Measurements from ENCODE around the gene SUCLG2.

Gene SUCLG2, protein sequence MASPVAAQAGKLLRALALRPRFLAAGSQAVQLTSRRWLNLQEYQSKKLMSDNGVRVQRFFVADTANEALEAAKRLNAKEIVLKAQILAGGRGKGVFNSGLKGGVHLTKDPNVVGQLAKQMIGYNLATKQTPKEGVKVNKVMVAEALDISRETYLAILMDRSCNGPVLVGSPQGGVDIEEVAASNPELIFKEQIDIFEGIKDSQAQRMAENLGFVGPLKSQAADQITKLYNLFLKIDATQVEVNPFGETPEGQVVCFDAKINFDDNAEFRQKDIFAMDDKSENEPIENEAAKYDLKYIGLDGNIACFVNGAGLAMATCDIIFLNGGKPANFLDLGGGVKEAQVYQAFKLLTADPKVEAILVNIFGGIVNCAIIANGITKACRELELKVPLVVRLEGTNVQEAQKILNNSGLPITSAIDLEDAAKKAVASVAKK

GRCh38 chr3:67654099-67654843 is at the start of gene SUCLG2:
Gene SUCLG2, minus strand, starts transcription at chr3:67654612. Its CDS starts 26 bp downstream, at chr3:67654586.
- DNase-seq (ENCODE audit: low spot score), result peak; percentile 87

DNA sequence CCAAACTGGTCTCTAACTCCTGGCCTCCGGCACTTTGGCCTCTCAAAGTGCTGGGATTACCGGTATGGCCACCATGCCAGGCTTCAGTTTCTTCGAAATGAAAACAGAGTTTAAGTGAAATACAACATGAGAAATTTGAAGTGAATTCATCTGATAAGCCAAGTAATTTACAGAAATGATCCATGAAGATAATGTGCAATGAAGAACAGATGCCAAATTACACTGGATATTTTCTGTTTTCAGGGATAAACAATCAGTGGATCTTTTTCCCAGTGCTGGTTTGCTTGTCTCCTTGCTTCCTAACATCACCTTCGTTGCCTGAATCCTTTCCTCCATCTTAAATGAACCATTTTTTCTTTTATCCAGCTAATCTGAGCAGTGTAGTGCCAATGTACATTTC is 46.2 kb upstream of the SUCLG2 start:
- no peak for DNase-seq (ENCODE audit: low spot score)

- DNase-seq (ENCODE audit: low spot score), result no peak
These were observed 45.5 kb upstream of the SUCLG2 start for GRCh38 chr3:67699882-67700281.

DNA sequence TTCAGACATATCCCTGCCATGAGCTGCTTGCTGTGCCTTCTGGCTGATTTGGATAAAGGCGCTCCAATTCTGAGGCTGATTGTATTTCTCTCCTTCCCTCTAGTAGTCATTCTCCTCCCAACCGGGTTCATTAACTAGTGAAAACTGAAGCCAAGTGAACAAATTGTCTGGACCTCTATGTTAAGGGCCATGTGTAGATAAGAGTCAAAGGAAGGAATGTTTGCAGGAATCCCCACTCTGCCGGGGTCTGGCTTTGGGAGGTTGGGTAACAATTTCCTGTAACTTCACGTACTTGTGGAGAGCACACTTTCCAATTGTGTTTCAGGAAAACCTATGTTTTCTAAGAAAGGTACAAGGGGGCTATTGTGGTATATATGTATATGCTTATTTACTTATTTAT is 38.2 kb upstream of the SUCLG2 start:
- DNase-seq (ENCODE audit: low spot score), result no peak

DNA sequence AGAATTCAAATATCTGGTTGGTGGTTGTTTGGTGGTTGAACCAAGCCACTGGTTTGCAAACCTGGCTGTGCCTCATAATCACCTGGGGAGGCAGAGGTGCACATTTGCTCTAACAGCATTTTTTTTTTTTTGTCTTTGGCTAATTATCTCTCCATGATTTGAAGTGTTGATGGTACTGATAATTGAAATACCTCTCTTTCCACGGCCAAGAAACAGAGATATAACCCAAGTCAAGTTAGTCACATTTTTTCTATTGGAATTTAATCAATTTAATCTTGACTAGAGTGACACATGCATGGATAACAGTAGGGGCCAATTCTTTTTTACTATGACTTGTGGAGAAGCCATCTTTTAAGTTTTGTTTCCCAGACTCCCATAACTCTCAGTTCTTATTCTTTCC is 37.5 kb upstream of the SUCLG2 start:
- DNase-seq (ENCODE audit: low spot score), result no peak

- DNase-seq (ENCODE audit: low spot score), result no peak
These were observed 36.8 kb upstream of the SUCLG2 start for GRCh38 chr3:67691207-67691606.

GRCh38 chr3:67689806-67690205 is 35.4 kb upstream of the SUCLG2 start:
- DNase-seq (ENCODE audit: low spot score), result no peak

- DNase-seq (ENCODE audit: low spot score), result no peak
These were observed 33.8 kb upstream of the SUCLG2 start for GRCh38 chr3:67688231-67688630.

DNA sequence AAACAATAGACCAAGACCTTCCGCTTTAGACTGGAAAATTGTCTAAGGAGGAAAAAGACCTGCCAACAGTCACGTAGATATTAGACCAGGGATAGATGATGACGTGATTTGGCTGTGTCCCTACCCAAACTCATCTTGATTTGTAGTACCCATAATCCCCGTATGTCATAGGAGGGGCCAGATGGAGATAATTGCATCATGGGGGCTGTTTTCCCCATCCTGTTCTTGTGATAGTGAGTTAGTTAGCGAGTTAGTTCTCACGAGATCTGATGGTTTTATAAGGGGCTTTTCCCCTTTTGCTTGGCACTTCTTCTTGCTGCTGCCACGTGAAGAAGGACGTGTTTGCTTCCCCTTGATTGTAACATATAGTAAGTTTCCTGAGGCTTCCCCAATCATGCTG is 31.7 kb upstream of the SUCLG2 start:
- DNase-seq (ENCODE audit: low spot score), result no peak

- DNase-seq (ENCODE audit: low spot score), result no peak
These were observed 31.1 kb upstream of the SUCLG2 start for GRCh38 chr3:67685499-67685898.

GRCh38 chr3:67684211-67684610 is 29.8 kb upstream of the SUCLG2 start:
- DNase-seq (ENCODE audit: low spot score), result no peak

DNA sequence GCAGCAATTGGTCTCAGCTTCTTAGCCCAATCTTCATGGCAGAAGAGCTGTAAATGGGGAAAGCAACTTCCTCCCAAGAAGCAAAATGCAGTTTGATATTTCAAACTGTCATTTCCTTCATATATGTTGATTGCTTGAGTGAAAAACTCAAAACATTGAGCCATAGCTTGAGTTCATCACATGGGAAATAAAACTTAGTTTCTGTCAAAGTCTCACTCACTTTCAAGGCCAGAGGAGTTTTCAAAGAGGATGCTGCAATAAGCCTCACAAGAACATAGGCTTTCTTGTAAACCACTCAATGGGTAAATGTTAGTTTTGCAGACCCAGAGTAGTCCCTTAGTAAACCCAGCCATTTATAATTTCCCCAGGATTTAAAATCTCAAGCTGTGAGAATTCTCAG is 29.1 kb upstream of the SUCLG2 start:
- DNase-seq (ENCODE audit: low spot score), result no peak

DNA sequence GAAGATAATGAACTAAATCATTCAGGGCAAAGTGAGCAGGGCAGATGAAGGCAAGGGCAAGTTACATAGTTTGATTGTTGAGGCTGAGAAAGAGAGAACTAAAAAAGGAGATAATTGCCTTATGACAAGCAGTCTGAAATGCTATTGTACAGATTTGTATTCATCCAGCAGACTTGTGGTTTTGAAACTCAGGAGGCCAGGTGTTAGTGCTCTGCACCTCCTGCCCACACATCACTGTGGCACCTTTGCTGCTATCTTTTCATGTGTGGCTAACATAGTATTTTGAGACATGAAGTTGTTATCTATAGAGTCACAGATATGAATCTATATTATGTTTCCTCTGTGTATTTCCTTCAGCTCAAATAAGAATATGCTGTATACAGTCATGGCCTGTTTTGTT is 24.3 kb upstream of the SUCLG2 start:
- DNase-seq (ENCODE audit: low spot score), result no peak

GRCh38 chr3:67674055-67674454 is 19.6 kb upstream of the SUCLG2 start:
- no peak for DNase-seq (ENCODE audit: low spot score)

DNA sequence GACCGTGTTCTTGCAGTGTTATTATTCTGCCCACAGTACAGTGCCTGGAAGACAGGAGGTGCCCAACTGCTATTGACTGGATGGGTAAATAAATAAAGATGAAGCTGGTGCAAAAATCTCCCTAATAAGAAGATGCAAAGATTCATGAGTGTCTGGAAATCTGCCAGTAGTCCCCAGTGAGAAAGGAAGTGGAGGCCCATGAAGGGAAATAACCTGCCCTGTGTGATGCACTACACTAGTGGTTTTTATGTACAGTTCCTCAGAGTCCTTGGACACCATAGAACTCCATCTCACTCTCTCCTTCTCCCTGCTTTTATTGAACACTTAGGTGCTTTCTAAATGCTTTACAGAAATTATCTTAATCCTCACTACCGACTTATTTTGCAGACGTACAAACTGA is 8.3 kb upstream of the SUCLG2 start:
- no peak for DNase-seq (ENCODE audit: low spot score)

DNA sequence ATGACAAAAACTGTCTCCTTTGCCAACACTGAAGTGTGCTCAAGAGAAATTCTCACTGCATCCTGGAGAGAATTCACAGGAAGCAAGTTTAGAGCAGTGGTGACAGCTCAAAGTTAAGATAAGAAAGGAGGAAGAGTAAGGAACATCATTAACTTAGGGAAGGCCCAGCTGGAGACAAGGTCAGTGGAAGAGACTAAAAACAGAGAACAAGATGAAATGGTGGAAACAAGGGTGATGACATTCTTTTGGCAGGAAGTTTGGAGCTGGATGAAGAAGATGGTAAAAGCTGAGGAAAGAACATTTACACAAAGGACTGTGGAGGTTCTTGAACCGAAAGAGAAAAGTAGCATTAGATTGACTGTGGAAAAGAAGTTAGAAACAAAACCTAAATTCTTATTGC is 6.7 kb upstream of the SUCLG2 start:
- no peak for DNase-seq (ENCODE audit: low spot score)

DNA sequence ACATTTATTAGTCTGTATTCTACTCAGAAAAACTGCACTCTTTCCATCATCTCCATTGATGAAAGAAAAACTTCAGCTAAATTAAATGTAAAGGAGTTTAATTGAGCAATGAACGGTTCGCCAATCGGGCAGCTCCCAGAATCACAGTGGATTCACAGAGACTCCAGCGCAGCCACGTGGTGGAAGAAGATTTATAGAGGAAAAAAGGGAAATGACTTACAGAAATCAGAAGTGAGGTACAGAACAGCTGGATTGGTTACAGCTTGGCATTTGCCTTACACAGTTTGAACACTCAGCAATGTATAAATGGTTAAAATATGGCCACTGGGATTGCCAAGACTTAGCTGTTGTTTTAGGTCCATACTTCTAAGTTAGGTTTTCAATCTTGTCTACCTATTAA is 2.8 kb upstream of the SUCLG2 start:
- no peak for DNase-seq (ENCODE audit: low spot score)

DNA sequence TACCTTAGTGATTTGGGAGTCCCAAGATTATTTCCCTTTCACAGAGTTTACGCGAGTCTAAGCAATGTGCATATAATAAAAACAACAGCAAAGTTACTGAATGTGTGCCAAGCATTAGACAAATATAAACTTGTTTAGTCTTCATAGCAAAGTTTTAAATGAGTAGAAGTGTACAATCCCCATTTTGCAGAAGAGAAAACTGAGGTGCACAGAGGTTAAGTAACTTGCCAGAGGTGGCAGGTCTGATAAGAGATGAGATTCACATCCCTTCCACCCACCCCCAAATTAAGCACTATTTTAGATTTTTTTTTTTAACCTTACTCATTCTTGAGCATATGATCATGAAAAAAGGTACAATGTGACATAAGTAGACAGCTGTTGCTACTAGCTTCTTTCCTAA is 2.2 kb upstream of the SUCLG2 start:
- no peak for DNase-seq (ENCODE audit: low spot score)

DNA sequence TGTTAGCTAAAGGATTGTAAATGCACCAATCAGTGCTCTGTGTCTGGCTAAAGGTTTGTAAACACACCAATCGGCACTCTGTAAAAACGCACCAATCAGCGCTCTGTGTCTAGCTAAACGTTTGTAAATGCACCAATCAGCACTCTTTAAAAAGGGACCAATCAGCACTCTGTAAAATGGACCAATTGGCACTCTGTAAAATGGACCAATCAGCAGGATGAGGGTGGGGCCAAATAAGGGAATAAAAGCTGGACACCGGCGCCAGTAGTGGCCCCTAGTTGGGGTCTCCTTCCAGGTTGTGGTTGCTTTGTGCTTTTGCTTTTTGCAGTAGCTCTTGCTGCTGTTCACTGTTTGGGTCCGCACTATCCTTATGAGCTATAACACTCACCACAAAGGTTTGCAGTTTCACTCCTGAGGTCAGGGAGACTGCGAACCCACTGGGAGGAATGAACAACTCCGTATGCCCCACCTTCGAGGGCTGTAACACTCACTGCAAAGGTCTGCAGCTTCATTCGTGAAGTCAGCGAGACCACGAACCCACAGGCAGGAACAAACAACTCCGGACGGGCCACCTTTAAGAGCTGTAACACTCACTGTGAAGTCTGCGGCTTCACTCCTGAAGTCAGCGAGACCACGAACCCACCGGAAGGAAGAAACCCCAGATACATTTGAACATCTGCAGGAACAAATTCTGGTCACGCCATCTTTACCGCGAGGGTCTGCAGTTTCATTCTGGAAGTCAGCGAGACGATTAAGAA is 1.1 kb upstream of the SUCLG2 start:
- no peak for DNase-seq (ENCODE audit: low spot score)

DNA sequence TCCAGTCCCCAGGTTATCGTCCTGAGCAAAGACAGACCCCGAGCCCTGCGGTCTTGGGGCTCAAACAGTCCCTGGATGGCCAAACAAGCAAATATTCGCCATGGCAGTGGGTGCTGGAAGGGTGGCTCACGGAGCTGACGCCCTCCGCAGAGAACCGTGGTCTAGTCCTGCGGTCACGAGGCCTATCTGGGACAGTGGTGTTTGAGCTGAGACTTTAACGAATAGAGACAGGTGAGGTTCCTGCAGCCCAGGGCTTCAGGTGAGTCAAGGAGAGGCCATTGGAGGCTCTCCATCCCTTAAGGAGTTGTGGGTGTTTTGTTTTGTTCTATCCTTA is 399 bp upstream of the SUCLG2 start:
- DNase-seq (ENCODE audit: low spot score), result no peak

DNA sequence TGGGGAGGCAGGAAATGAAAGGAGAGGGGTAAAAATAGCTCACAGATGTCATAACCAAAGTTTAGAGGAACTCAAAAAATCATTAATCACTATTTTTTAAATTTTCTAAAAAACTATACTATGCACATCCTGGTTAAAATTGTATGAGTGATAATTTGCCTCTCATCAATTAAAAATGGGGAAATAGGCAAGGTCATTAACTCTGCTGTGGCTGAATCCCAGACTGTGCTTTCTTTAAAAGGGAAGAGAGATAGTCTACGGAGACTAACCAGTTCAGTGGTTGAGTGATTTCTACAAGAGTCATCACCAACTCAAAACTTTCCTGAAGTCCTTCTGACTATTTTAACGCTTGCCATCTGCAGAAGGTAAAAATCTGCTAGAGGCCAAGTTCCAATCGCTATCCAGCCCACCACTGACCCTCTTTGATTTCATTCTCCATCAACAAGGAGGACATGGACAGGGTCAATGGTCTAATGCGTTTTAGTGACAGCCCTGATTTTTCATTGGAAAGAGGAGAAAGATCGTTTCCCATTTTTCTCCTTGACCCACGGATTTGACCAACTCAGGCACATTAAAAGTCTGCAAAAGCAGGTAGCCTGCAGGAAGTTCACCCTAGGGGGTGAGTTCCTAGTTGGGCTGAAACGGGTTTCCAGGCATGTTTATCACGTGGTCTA is 850 bp downstream of the SUCLG2 start:
- DNase-seq (ENCODE audit: low spot score), result peak; percentile 25

- no peak for DNase-seq (ENCODE audit: low spot score)
These were observed 4.3 kb downstream of the SUCLG2 start for GRCh38 chr3:67650084-67650483.

Measured in AG08396 (cell line).